CD4-positive, alpha-beta T cell (primary cell): ENCODE results near the gene RUNX2. TPM values are rescaled to one million over a fixed set of nuclear protein-coding genes. Genes with fewer than 3 reads are reported as not detected.

Source experiments
- ATAC-seq: fragments of 200-7000 bp; cut with Tn5 transposase; one replicate; pipeline ENCODE4 v1.10.0; 2022; ENCODE audit warnings: mild to moderate bottlenecking; ENCODE audit not compliant: poor library complexity
- CTCF ChIA-PET: fragments of 350-600 bp; sonication (Branson Sonifier 250); formaldehyde crosslinking; loops from one replicate; lab custom pipeline; 2021; ENCODE audit warnings: antibody characterized with exemption, inconsistent platforms; lab: Charles Lee
- POLR2A ChIA-PET: fragments of 350-600 bp; sonication (Branson Sonifier 250); formaldehyde crosslinking; loops from one replicate; lab custom pipeline; 2021; ENCODE audit warnings: antibody characterized with exemption, inconsistent platforms; lab: Charles Lee
- DNase-seq, 14 experiments: peaks; one replicate each; pipeline ENCODE4 v3.0.0-alpha.2; 2013 to 2020; ENCODE audit warnings: mixed read lengths in 2 of 14
- H3K27ac ChIP-seq, 2 donors: one replicate each; pipeline versions ENCODE4 v1.5.1 to v1.7.0; 2013; ENCODE audit warnings: low read length in 2 of 2, low read depth in 1 of 2, mild to moderate bottlenecking in 1 of 2
- H3K27me3 ChIP-seq, 2 experiments: 1 replicate in 1 of 2; 2 replicates in 1 of 2; pipeline versions ENCODE4 v1.6.1 to v1.7.0; 2013; ENCODE audit warnings: low read length in 2 of 2, control low read depth in 1 of 2, mild to moderate bottlenecking in 1 of 2, moderate library complexity in 1 of 2; ENCODE audit not compliant: insufficient read depth in 2 of 2, control insufficient read depth in 1 of 2
- H3K36me3 ChIP-seq: one replicate; pipeline ENCODE4 v1.6.1; 2013; ENCODE audit warnings: low read length, control low read depth; ENCODE audit not compliant: insufficient read depth
- H3K4me1 ChIP-seq: one replicate; pipeline ENCODE4 v1.6.1; 2013; ENCODE audit warnings: low read length, control low read depth; ENCODE audit not compliant: insufficient read depth
- H3K4me3 ChIP-seq: one replicate; pipeline ENCODE4 v1.5.1; 2013; ENCODE audit warnings: mild to moderate bottlenecking, low read length, moderate library complexity
- H3K9me3 ChIP-seq, 2 experiments: 1 replicate in 1 of 2; 2 replicates in 1 of 2; pipeline versions ENCODE4 v1.6.1 to v1.7.0; 2013; ENCODE audit warnings: low read length in 2 of 2, mild to moderate bottlenecking in 2 of 2, control low read depth in 1 of 2, moderate library complexity in 1 of 2; ENCODE audit not compliant: control insufficient read depth in 1 of 2, insufficient read depth in 1 of 2
- H3K27ac Mint-ChIP-seq: one replicate; pipeline ENCODE4 v1.8.0; 2020; ENCODE audit warnings: mixed read lengths
- H3K27me3 Mint-ChIP-seq: one replicate; pipeline ENCODE4 v1.8.0; 2021; ENCODE audit warnings: mixed read lengths
- H3K36me3 Mint-ChIP-seq: one replicate; pipeline ENCODE4 v1.8.0; 2021; ENCODE audit warnings: low read depth, mixed read lengths
- H3K4me1 Mint-ChIP-seq: one replicate; pipeline ENCODE4 v1.8.0; 2021; ENCODE audit warnings: low read depth, mixed read lengths
- H3K4me3 Mint-ChIP-seq: one replicate; pipeline ENCODE4 v1.8.0; 2020; ENCODE audit warnings: mild to moderate bottlenecking, mixed read lengths
- H3K9me3 Mint-ChIP-seq: one replicate; pipeline ENCODE4 v1.8.0; 2020; ENCODE audit warnings: mixed read lengths
- CTCF ChIP-seq: fragments of 200-600 bp; IDR thresholded peaks from one replicate; pipeline ENCODE4 v1.8.0; 2022; ENCODE audit warnings: antibody characterized with exemption, mild to moderate bottlenecking
- intact Hi-C, 2 experiments: fragments of 100-400 bp; cut with DNase I in 1 of 2; cut with micrococcal nuclease in 1 of 2; formaldehyde crosslinking; loops; one replicate each; pipeline versions ENCODE4 v1.15.1 to v1.9.0; 2023 to 2025; cut with DNase I, micrococcal nuclease
- total RNA-seq, 174 experiments: library from RNA in 2 of 174; stranded (reverse) in 2 of 174; gene quantifications; one replicate each; pipeline ENCODE4 v1.2.3 and lab custom pipeline; 2021 to 2026

Gene RUNX2
- total RNA-seq, 2 experiments from 2014 or later = 17.5 to 18.0 TPM

- Mint-ChIP-seq H3K27ac (peak overlapping the region; percentile 85), H3K9me3 (no peaks in the 10 kb centered on the region), H3K4me3 (peak overlapping the region; percentile 90), H3K27me3 (peaks cover 41% of the 10 kb centered on the region), H3K4me1 (peaks cover 39% of the 10 kb centered on the region), H3K36me3 (peaks cover 21% of the 10 kb centered on the region)
- Histone ChIP-seq H3K36me3 (no peaks in the 10 kb centered on the region), H3K27ac (peak overlapping the region; percentile 34 to 43), H3K27me3 (peaks cover 18 to 33% of the 10 kb centered on the region in 2 experiments), H3K9me3 (no peaks in the 10 kb centered on the region), H3K4me1 (peaks cover 49% of the 10 kb centered on the region), H3K4me3 (peak overlapping the region; percentile 94)
- DNase-seq (peak in 1 of 14 experiments; percentile 8), ATAC-seq (no peak)
- ChIA-PET POLR2A (interaction anchor here (0.6 to 3.6 kb wide), 16 partner anchors 12 to 765 kb away, joined by 3 to 22 read pairs (median 4); partner anchors contain the start of gene SUPT3H), CTCF (interaction anchor here (0.9 to 2.3 kb wide), 6 partner anchors 15 to 766 kb away, joined by 3 to 10 read pairs (median 5); partner anchors contain the start of gene SUPT3H)
- intact Hi-C loops = loop anchor here (1.0 to 5.0 kb wide), 6 partner anchors 43 to 766 kb away; no protein-coding TSS in a partner anchor
- TF ChIP-seq CTCF = no peak
Observed at GRCh38 chr6:45420909-45421708, 93.0 kb downstream of the RUNX2 start.

DNA sequence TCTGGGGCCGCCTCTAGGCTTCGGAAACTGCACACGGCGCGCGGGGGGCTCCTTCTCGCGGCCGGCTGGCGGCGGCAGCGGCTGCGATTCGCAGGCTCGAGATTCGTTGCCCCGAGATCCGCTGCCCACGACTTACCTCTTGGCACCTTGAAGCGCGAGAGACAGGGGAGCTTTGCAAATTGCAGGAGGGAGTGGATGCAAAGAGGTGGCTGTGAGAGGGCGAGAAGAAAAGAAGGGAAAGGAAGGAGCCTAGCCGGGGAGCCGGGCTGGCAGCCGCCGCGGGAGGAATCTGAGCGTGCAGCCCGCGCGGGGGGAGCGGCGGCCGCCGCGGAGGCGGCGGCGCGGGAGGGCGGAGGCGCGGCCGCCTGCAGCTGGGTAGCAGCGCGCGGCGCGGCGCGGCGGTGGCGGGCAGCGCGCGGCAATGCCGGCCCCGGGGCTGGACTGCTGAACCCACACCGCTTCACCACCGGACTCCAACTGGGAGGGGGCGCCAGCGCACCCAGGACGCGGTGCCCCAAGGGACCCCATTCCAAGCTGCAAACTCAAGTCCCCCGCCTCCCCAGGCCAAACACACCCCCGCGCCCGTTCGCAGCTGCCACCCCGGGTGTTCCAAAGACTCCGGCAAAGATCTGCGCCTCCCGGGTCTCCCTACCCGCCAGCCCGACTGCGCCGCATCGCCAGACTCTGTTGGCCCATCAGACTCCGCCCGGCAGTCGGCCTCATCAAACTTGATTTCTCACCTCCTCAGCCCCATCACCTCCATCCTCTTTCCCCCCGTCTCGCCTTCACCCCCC, 93.8 kb downstream of the RUNX2 start:
- H3K4me3 ChIP-seq = peak overlapping the region; percentile 94
- no peaks in the 10 kb centered on the region for H3K9me3 Mint-ChIP-seq
- H3K27me3 ChIP-seq = peaks cover 18 to 31% of the 10 kb centered on the region in 2 experiments
- peaks cover 21% of the 10 kb centered on the region for H3K36me3 Mint-ChIP-seq
- H3K4me3 Mint-ChIP-seq = peak overlapping the region; percentile 98
- no peaks in the 10 kb centered on the region for H3K9me3 ChIP-seq
- H3K27ac Mint-ChIP-seq = peak overlapping the region; percentile 85
- H3K27me3 Mint-ChIP-seq = peaks cover 38% of the 10 kb centered on the region
- DNase-seq = peak in 13 of 14 experiments; percentile 19 to 77 (median 42)
- no peak for TF ChIP-seq CTCF
- H3K4me1 ChIP-seq = peaks cover 49% of the 10 kb centered on the region
- ATAC-seq = peak; percentile 41
- H3K27ac ChIP-seq = peak overlapping the region; percentile 34 to 50
- POLR2A ChIA-PET = interaction anchor here (0.6 to 3.6 kb wide), 16 partner anchors 10 to 490 kb away, joined by 3 to 22 read pairs (median 4); partner anchors contain the start of gene SUPT3H
- H3K36me3 ChIP-seq = no peaks in the 10 kb centered on the region
- CTCF ChIA-PET = interaction anchor here (0.6 to 1.3 kb wide), 4 partner anchors 44 to 247 kb away, joined by 3 to 4 read pairs (median 4); partner anchors contain the start of gene SUPT3H
- H3K4me1 Mint-ChIP-seq = peaks cover 39% of the 10 kb centered on the region
- intact Hi-C loops = loop anchor here (2.0 to 5.0 kb wide), 5 partner anchors 165 to 767 kb away; no protein-coding TSS in a partner anchor
